ENCODE data around the gene RLN1.

Gene RLN1

GRCh38 chr9:5360341-5360740 lies 20.7 kb upstream of the RLN1 start:
- no peak overlapping the region for H3K4me3 ChIP-seq (ENCODE audit: low read depth, low read length, poor library complexity, severe bottlenecking)
- H3K9ac ChIP-seq (ENCODE audit: low read length): no peak overlapping the region

GRCh38 chr9:5357431-5358105 lies 17.9 kb upstream of the RLN1 start:
- Histone ChIP-seq H3K9me2 (ENCODE audit: low read depth, low read length) (no peaks in the 10 kb centered on the region), H4K20me1 (ENCODE audit: insufficient read depth, low read length) (no peaks in the 10 kb centered on the region), H3K4me3 (ENCODE audit: low read depth, low read length, poor library complexity, severe bottlenecking) (no peak overlapping the region), H3K79me2 (ENCODE audit: insufficient read depth, low read length) (no peaks in the 10 kb centered on the region), H3K4me1 (ENCODE audit: insufficient read depth, low read length, severe bottlenecking) (peaks cover 2% of the 10 kb centered on the region), H3K27me3 (ENCODE audit: insufficient read depth, low read length) (no peaks in the 10 kb centered on the region), H3K27ac (ENCODE audit: low read depth, low read length, poor library complexity, severe bottlenecking) (no peak overlapping the region), H3F3A (ENCODE audit: insufficient read depth, low read length) (no peaks in the 10 kb centered on the region), H3K9ac (ENCODE audit: low read length) (no peak overlapping the region), H3K4me2 (ENCODE audit: low read length) (no peak overlapping the region), H3K9me3 (ENCODE audit: low read length) (no peaks in the 10 kb centered on the region), H2AFZ (ENCODE audit: low read length) (no peak overlapping the region), H3K36me3 (ENCODE audit: insufficient read depth, low read length) (no peaks in the 10 kb centered on the region)
- no peak for TF ChIP-seq EZH2 (IDR thresholded peaks at IDR 0.05; ENCODE audit: borderline replicate concordance, low read length)
- TF ChIP-seq, protein P1, sequence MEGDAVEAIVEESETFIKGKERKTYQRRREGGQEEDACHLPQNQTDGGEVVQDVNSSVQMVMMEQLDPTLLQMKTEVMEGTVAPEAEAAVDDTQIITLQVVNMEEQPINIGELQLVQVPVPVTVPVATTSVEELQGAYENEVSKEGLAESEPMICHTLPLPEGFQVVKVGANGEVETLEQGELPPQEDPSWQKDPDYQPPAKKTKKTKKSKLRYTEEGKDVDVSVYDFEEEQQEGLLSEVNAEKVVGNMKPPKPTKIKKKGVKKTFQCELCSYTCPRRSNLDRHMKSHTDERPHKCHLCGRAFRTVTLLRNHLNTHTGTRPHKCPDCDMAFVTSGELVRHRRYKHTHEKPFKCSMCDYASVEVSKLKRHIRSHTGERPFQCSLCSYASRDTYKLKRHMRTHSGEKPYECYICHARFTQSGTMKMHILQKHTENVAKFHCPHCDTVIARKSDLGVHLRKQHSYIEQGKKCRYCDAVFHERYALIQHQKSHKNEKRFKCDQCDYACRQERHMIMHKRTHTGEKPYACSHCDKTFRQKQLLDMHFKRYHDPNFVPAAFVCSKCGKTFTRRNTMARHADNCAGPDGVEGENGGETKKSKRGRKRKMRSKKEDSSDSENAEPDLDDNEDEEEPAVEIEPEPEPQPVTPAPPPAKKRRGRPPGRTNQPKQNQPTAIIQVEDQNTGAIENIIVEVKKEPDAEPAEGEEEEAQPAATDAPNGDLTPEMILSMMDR (IDR thresholded peaks at IDR 0.05; ENCODE audit: low read length): no peak

More at GRCh38 chr9:5360341-5360740, 20.7 kb upstream of the RLN1 start:
- no peaks in the 10 kb centered on the region for H3K9me3 ChIP-seq (ENCODE audit: low read length)
- no peaks in the 10 kb centered on the region for H3K9me2 ChIP-seq (ENCODE audit: low read depth, low read length)
- no peak overlapping the region for H2AFZ ChIP-seq (ENCODE audit: low read length)
- H3K79me2 ChIP-seq (ENCODE audit: insufficient read depth, low read length): no peaks in the 10 kb centered on the region
- H3K27ac ChIP-seq (ENCODE audit: low read depth, low read length, poor library complexity, severe bottlenecking): no peak overlapping the region
- TF ChIP-seq EZH2 (IDR thresholded peaks at IDR 0.05; ENCODE audit: borderline replicate concordance, low read length): no peak
- TF ChIP-seq, protein P1 (IDR thresholded peaks at IDR 0.05; ENCODE audit: low read length): no peak
- no peaks in the 10 kb centered on the region for H3K36me3 ChIP-seq (ENCODE audit: insufficient read depth, low read length)
- no peaks in the 10 kb centered on the region for H3K4me1 ChIP-seq (ENCODE audit: insufficient read depth, low read length, severe bottlenecking)
- no peaks in the 10 kb centered on the region for H3K27me3 ChIP-seq (ENCODE audit: insufficient read depth, low read length)
- H4K20me1 ChIP-seq (ENCODE audit: insufficient read depth, low read length): no peaks in the 10 kb centered on the region
- H3F3A ChIP-seq (ENCODE audit: insufficient read depth, low read length): no peaks in the 10 kb centered on the region
- H3K4me2 ChIP-seq (ENCODE audit: low read length): no peak overlapping the region

- no peaks in the 10 kb centered on the region for H3K36me3 ChIP-seq (ENCODE audit: insufficient read depth, low read length)
- TF ChIP-seq, protein P1 (IDR thresholded peaks at IDR 0.05; ENCODE audit: low read length): no peak
- no peak for TF ChIP-seq EZH2 (IDR thresholded peaks at IDR 0.05; ENCODE audit: borderline replicate concordance, low read length)
- no peaks in the 10 kb centered on the region for H3K9me3 ChIP-seq (ENCODE audit: low read length)
- H3K4me2 ChIP-seq (ENCODE audit: low read length): no peak overlapping the region
- H3K4me1 ChIP-seq (ENCODE audit: insufficient read depth, low read length, severe bottlenecking): peaks cover 5% of the 10 kb centered on the region
- no peaks in the 10 kb centered on the region for H4K20me1 ChIP-seq (ENCODE audit: insufficient read depth, low read length)
- H3K27ac ChIP-seq (ENCODE audit: low read depth, low read length, poor library complexity, severe bottlenecking): no peak overlapping the region
- H3K27me3 ChIP-seq (ENCODE audit: insufficient read depth, low read length): no peaks in the 10 kb centered on the region
- no peaks in the 10 kb centered on the region for H3K79me2 ChIP-seq (ENCODE audit: insufficient read depth, low read length)
- H3K9me2 ChIP-seq (ENCODE audit: low read depth, low read length): no peaks in the 10 kb centered on the region
- H3K9ac ChIP-seq (ENCODE audit: low read length): no peak overlapping the region
- no peaks in the 10 kb centered on the region for H3F3A ChIP-seq (ENCODE audit: insufficient read depth, low read length)
- no peak overlapping the region for H2AFZ ChIP-seq (ENCODE audit: low read length)
- no peak overlapping the region for H3K4me3 ChIP-seq (ENCODE audit: low read depth, low read length, poor library complexity, severe bottlenecking)
Measured at GRCh38 chr9:5355817-5356216, 16.1 kb upstream of the RLN1 start.
